ENCODE results near the gene ZNF460.

The ZNF460 gene

DNA sequence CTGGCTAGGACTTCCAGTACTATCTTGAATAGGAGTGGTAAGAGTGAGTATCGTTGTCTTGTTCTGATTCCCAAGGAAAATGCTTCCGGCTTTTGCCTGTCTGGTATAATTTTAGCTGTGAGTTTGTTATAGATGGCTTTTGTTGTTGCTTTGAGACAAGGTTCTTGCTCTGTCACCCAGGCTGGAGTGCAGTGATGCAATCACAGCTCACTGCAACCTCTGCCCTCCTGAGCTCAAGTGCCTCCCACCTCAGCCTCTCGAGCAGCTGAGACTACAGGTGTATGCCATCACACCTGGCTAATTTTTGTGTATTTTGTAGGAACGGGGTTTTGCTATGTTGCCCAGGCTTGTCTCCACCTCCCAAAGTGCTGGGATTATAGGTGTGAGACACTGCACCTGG lies 33.9 kb downstream of the ZNF460 start:
- peaks cover 11% of the 10 kb centered on the region for H3K79me2 ChIP-seq
- TF ChIP-seq, protein P1, sequence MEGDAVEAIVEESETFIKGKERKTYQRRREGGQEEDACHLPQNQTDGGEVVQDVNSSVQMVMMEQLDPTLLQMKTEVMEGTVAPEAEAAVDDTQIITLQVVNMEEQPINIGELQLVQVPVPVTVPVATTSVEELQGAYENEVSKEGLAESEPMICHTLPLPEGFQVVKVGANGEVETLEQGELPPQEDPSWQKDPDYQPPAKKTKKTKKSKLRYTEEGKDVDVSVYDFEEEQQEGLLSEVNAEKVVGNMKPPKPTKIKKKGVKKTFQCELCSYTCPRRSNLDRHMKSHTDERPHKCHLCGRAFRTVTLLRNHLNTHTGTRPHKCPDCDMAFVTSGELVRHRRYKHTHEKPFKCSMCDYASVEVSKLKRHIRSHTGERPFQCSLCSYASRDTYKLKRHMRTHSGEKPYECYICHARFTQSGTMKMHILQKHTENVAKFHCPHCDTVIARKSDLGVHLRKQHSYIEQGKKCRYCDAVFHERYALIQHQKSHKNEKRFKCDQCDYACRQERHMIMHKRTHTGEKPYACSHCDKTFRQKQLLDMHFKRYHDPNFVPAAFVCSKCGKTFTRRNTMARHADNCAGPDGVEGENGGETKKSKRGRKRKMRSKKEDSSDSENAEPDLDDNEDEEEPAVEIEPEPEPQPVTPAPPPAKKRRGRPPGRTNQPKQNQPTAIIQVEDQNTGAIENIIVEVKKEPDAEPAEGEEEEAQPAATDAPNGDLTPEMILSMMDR (IDR thresholded peaks at IDR 0.05): no peak
- H3K27me3 ChIP-seq (ENCODE audit: control insufficient read depth, insufficient read depth, low read length): no peaks in the 10 kb centered on the region

DNA sequence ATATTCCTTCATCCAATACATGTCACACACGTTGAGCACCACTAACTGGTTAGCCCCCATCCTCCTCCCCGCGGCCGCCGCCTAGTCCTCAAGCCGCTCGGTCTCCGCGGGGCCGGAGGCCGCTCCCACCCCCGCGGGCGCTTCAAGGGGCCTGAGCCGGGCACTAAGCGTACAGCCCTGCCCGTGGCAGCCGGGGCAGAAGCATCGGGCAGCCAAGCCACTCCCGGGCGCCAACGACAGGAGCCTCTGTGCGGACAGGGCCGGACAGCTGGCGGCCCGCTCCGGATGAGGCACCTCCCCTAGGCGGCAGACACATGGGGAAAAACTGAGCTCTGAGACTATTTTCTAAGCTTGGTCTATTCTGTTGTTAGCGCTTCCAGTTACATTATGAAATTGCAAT lies 37.2 kb downstream of the ZNF460 start:
- no peak overlapping the region for H3K4me2 ChIP-seq (ENCODE audit: low read length)
- H3K27me3 ChIP-seq (ENCODE audit: control insufficient read depth, insufficient read depth, low read length): no peaks in the 10 kb centered on the region
- H2AFZ ChIP-seq: peak overlapping the region; percentile 47
- H3K36me3 ChIP-seq (ENCODE audit: control insufficient read depth, insufficient read depth, low read length): no peaks in the 10 kb centered on the region
- peaks cover 3% of the 10 kb centered on the region for H3K4me1 ChIP-seq
- no peak overlapping the region for H3K9ac ChIP-seq
- no peak overlapping the region for H3K4me3 ChIP-seq (ENCODE audit: low read depth, low read length)
- TF ChIP-seq, protein P1 (IDR thresholded peaks at IDR 0.05): no peak
- H3K27ac ChIP-seq: no peak overlapping the region
- no peaks in the 10 kb centered on the region for H3K9me3 ChIP-seq (ENCODE audit: control insufficient read depth, low read length)
- H3K79me2 ChIP-seq: peaks cover 22% of the 10 kb centered on the region

More for the DNA sequence above, 33.9 kb downstream of the ZNF460 start:
- no peaks in the 10 kb centered on the region for H3K4me1 ChIP-seq
- H3K4me3 ChIP-seq (ENCODE audit: low read depth, low read length): no peak overlapping the region
- no peak overlapping the region for H3K27ac ChIP-seq
- no peaks in the 10 kb centered on the region for H3K36me3 ChIP-seq (ENCODE audit: control insufficient read depth, insufficient read depth, low read length)
- no peak overlapping the region for H2AFZ ChIP-seq
- H3K4me2 ChIP-seq (ENCODE audit: low read length): no peak overlapping the region
- H3K9me3 ChIP-seq (ENCODE audit: control insufficient read depth, low read length): no peaks in the 10 kb centered on the region
- H3K9ac ChIP-seq: no peak overlapping the region

GRCh38 chr19:57319869-57320179 lies 39.5 kb downstream of the ZNF460 start:
- peak overlapping the region; percentile 94 for H3K4me3 ChIP-seq (ENCODE audit: low read depth, low read length)
- H3K27ac ChIP-seq: peak overlapping the region; percentile 91
- TF ChIP-seq, protein P1 (IDR thresholded peaks at IDR 0.05): no peak
- H3K27me3 ChIP-seq (ENCODE audit: control insufficient read depth, insufficient read depth, low read length): no peaks in the 10 kb centered on the region
- H3K36me3 ChIP-seq (ENCODE audit: control insufficient read depth, insufficient read depth, low read length): no peaks in the 10 kb centered on the region
- peak overlapping the region; percentile 94 for H2AFZ ChIP-seq
- H3K9ac ChIP-seq: no peak overlapping the region
- H3K79me2 ChIP-seq: peaks cover 29% of the 10 kb centered on the region
- H3K4me1 ChIP-seq: peaks cover 3% of the 10 kb centered on the region
- no peaks in the 10 kb centered on the region for H3K9me3 ChIP-seq (ENCODE audit: control insufficient read depth, low read length)
- H3K4me2 ChIP-seq (ENCODE audit: low read length): peak overlapping the region; percentile 86

DNA sequence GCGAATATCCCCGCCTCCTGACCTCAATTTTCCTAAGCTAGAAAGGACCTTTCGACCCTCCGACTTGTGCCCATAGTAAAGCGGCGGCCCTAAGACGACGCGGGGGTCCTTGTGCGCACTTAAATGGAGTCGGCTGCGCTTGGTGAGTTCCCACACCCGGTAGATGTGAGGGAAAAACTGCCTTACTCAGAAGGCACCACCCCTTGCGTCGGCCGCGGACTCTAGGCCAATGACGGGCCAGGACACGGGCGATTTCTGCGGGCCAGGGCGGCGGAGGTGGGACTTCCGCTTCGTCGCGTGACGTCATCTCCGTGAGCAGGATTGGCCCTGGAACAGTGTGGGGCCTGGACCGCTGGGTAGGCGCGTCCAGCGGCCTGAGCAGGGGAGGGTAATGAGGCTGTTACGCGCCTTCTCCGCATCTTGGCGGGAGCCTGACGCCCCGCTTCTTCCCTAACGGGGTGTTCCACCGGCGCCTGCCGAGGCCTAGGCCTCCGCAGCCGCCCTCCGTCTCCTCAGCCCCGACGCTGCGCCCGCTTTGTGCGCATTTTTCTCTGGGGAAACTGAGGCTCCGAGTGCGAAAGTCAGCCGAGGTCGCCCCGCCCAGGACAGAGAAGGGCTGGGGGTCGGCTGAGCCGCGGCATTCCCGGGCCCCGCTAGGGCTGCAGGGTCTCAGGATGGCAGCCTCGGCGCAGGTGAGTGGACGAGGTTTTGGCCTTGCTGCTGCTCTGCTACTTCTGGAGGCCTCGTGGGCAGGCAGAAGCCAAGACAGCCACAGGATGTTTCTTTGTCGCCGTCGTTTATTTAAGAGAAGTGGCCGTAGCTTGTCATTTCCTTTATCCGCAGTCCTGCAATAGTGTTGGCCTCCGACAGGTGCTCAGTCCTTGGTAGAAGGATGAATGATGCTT lies 40.1 kb downstream of the ZNF460 start, which contains the start of gene ZNF543:
Gene ZNF543, plus strand, starts transcription at position 293 of the 905 bp plus-strand sequence. Its CDS starts 382 bp downstream, at position 675.
- no peaks in the 10 kb centered on the region for H3K9me3 ChIP-seq (ENCODE audit: control insufficient read depth, low read length)
- peak within 1 kb of the TSS; percentile 86 for H3K4me2 ChIP-seq (ENCODE audit: low read length)
- peak within 1 kb of the TSS; percentile 89 for H3K9ac ChIP-seq
- H3K27ac ChIP-seq: peak within 1 kb of the TSS; percentile 91
- H3K36me3 ChIP-seq (ENCODE audit: control insufficient read depth, insufficient read depth, low read length): no peaks in the 10 kb centered on the region
- no peaks in the 10 kb centered on the region for H3K27me3 ChIP-seq (ENCODE audit: control insufficient read depth, insufficient read depth, low read length)
- TF ChIP-seq, protein P1 (IDR thresholded peaks at IDR 0.05): no peak
- H3K4me3 ChIP-seq (ENCODE audit: low read depth, low read length): peak within 1 kb of the TSS; percentile 94
- H3K79me2 ChIP-seq: peaks cover 32% of the 10 kb centered on the region
- peaks cover 3% of the 10 kb centered on the region for H3K4me1 ChIP-seq
- H2AFZ ChIP-seq: peak within 1 kb of the TSS; percentile 94
